CD14-positive monocyte (primary cell): ENCODE measurements around the gene ZFPM1. TPM values are rescaled to one million over a fixed set of nuclear protein-coding genes. Genes with fewer than 3 reads are reported as not detected.

Experiments
- DNase-seq, 3 donors: peaks; one replicate each; pipeline ENCODE4 v3.0.0-alpha.2; 2011 to 2022
- H2AFZ ChIP-seq: 2 replicates; pipeline ENCODE4 v1.6.0; 2012; ENCODE audit warnings: mild to moderate bottlenecking, low read depth, low read length, inconsistent platforms; ENCODE audit not compliant: insufficient read depth, poor library complexity, severe bottlenecking
- H3K27ac ChIP-seq, 2 donors: 1 replicate in 1 of 2; 2 replicates in 1 of 2; pipeline ENCODE4 v1.5.1; 2012 to 2013; ENCODE audit warnings: low read length in 2 of 2, control low read depth in 1 of 2, inconsistent platforms in 1 of 2, low read depth in 1 of 2, mild to moderate bottlenecking in 1 of 2
- H3K27me3 ChIP-seq, 2 donors: one replicate each; pipeline versions ENCODE4 v1.6.0 to v1.6.1; 2011 to 2013; ENCODE audit warnings: low read length in 2 of 2; ENCODE audit not compliant: control insufficient read depth in 2 of 2, insufficient read depth in 2 of 2
- H3K36me3 ChIP-seq, 2 donors: replicated peaks in 1 of 2; 1 replicate in 1 of 2; 2 replicates in 1 of 2; pipeline versions ENCODE4 v1.5.1 to v1.6.1; 2012 to 2013; ENCODE audit warnings: low read length in 2 of 2, control low read depth in 1 of 2, inconsistent platforms in 1 of 2, mild to moderate bottlenecking in 1 of 2; ENCODE audit not compliant: insufficient read depth in 2 of 2, control insufficient read depth in 1 of 2
- H3K4me1 ChIP-seq, 2 donors: 1 replicate in 1 of 2; 2 replicates in 1 of 2; pipeline versions ENCODE4 v1.5.1 to v1.6.1; 2012 to 2013; ENCODE audit warnings: low read length in 2 of 2, control low read depth in 1 of 2, inconsistent platforms in 1 of 2, mild to moderate bottlenecking in 1 of 2, moderate library complexity in 1 of 2; ENCODE audit not compliant: insufficient read depth in 2 of 2, control insufficient read depth in 1 of 2
- H3K4me2 ChIP-seq: replicated peaks from 2 replicates; pipeline ENCODE3; 2012; ENCODE audit warnings: low read length, moderate library complexity, mild to moderate bottlenecking; ENCODE audit not compliant: poor library complexity, severe bottlenecking; ENCODE audit errors: extremely low read depth
- H3K4me3 ChIP-seq, 3 experiments: fragments of 200-600 bp in 1 of 3; sonication (generic) in 1 of 3; replicated peaks in 1 of 3; 1 replicate in 2 of 3; 2 replicates in 1 of 3; pipeline ENCODE4 v1.5.1; 2011 to 2013; ENCODE audit warnings: low read length in 3 of 3, mild to moderate bottlenecking in 3 of 3, control low read depth in 2 of 3, low read depth in 2 of 3, inconsistent platforms in 1 of 3, moderate library complexity in 1 of 3
- H3K79me2 ChIP-seq: 2 replicates; pipeline ENCODE4 v1.6.0; 2012; ENCODE audit warnings: mild to moderate bottlenecking, control low read depth, inconsistent platforms, low read length, moderate library complexity; ENCODE audit not compliant: insufficient read depth
- H3K9ac ChIP-seq: 2 replicates; pipeline ENCODE4 v1.6.0; 2017; ENCODE audit warnings: low read length, mild to moderate bottlenecking; ENCODE audit not compliant: insufficient read depth, poor library complexity, severe bottlenecking
- H3K9me3 ChIP-seq, 2 donors: replicated peaks in 1 of 2; 1 replicate in 1 of 2; 2 replicates in 1 of 2; pipeline versions ENCODE4 v1.5.1 to v1.6.1; 2012 to 2013; ENCODE audit warnings: low read length in 2 of 2, control low read depth in 1 of 2; ENCODE audit not compliant: control insufficient read depth in 1 of 2, insufficient read depth in 1 of 2
- H4K20me1 ChIP-seq: 2 replicates; pipeline ENCODE4 v1.6.0; 2012; ENCODE audit warnings: mild to moderate bottlenecking, low read length, control low read depth, moderate library complexity; ENCODE audit not compliant: insufficient read depth
- H3K27ac Mint-ChIP-seq, 7 donors: one replicate each; pipeline ENCODE4 v1.8.0; 2020; ENCODE audit warnings: mild to moderate bottlenecking in 7 of 7, mixed read lengths in 7 of 7, moderate library complexity in 6 of 7, inconsistent platforms in 2 of 7
- H3K27me3 Mint-ChIP-seq, 3 donors: one replicate each; pipeline ENCODE4 v1.8.0; 2021 to 2022; ENCODE audit warnings: low read depth in 3 of 3, mild to moderate bottlenecking in 3 of 3, mixed read lengths in 3 of 3, moderate library complexity in 3 of 3, inconsistent platforms in 1 of 3
- H3K36me3 Mint-ChIP-seq, 2 donors: one replicate each; pipeline ENCODE4 v1.8.0; 2020; ENCODE audit warnings: mixed read lengths in 2 of 2, inconsistent platforms in 1 of 2, mild to moderate bottlenecking in 1 of 2
- H3K4me1 Mint-ChIP-seq: one replicate; pipeline ENCODE4 v1.8.0; 2020; ENCODE audit warnings: mild to moderate bottlenecking, mixed read lengths
- H3K4me3 Mint-ChIP-seq, 2 donors: one replicate each; pipeline ENCODE4 v1.8.0; 2020; ENCODE audit warnings: mild to moderate bottlenecking in 2 of 2, mixed read lengths in 2 of 2, moderate library complexity in 1 of 2
- H3K9me3 Mint-ChIP-seq, 7 donors: one replicate each; pipeline ENCODE4 v1.8.0; 2020 to 2022; ENCODE audit warnings: mixed read lengths in 7 of 7, mild to moderate bottlenecking in 6 of 7, moderate library complexity in 6 of 7, inconsistent platforms in 2 of 7
- WGBS: methylation state at CpG from one replicate; pipeline ENCODE4 v1.1.5; 2013; ENCODE audit warnings: missing lambda C conversion rate; ENCODE audit not compliant: insufficient coverage; 5-methylcytosine and 5-hydroxymethylcytosine counted together
- intact Hi-C, 2 donors: fragments of 100-400 bp; cut with micrococcal nuclease; formaldehyde crosslinking; loops; one replicate each; pipeline versions ENCODE4 v1.15.0 to v1.15.1; 2023
- polyA plus RNA-seq, 3 donors: library from polyadenylated mRNA; depleted of rRNA in 1 of 3; unstranded in 2 of 3; stranded (reverse) in 1 of 3; fragments of 300-500 nt in 2 of 3; fragments of >200 nt in 1 of 3; fragmentation: Illumina TruSeq in 2 of 3; gene quantifications; 1 replicate in 2 of 3; 2 replicates in 1 of 3; pipeline ENCODE4 v1.2.3, GENCODE V29; 2012 to 2021
- TF ChIP-seq, protein P1 (sequence below): fragments of 200-600 bp; IDR thresholded peaks from one replicate; pipeline ENCODE4 v1.8.0; 2022; ENCODE audit warnings: antibody characterized with exemption, mild to moderate bottlenecking

The ZFPM1 gene
- polyA plus RNA-seq, 3 donors, result 0.04 to 0.19 (median 0.12) TPM

DNA sequence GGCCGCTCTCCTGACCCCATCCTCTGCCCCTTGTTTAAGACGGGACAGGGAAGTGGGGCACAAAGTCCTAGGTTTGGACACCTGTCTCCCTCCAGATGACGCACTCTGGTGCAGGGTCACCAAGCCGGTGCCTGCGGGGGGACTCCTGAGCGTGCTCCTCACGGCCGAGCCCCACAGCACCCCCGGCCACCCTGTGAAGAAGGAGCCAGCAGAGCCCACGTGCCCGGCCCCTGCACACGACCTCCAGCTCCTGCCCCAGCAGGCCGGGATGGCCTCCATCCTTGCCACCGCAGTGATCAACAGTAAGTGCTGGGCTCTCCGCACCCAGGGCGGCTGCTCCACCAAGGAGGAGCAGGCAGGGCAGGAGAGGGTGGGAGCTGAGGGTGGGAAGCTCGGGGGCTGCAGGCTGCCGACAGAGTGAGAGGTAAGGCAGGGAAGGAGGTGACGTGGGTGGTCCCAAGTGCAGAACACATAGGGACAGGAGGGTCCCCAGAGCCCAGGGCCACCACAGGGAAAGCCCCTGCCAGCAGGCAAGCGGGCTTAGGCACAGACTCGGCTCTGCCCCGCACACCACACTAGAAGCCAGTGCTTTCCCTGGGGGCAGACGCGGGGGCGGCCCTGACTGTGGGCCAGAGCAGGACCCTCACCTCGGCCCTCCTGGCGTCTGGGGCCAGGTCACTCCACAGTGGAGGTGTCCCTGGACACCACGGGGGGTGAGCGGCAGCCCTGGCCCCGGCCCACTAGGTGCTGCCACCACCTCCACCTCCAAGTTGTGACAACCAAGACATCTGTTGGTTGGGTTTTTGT, 75.1 kb downstream of the ZFPM1 start:
- H2AFZ ChIP-seq, result no peak overlapping the region
- H3K9me3 Mint-ChIP-seq, result peaks cover 0 to 2% (median 0%) of the 10 kb centered on the region in 7 donors
- no peak overlapping the region for H3K4me2 ChIP-seq
- no peaks in the 10 kb centered on the region for H3K79me2 ChIP-seq
- no peaks in the 10 kb centered on the region for H4K20me1 ChIP-seq
- H3K9me3 ChIP-seq, result no peaks in the 10 kb centered on the region
- no peak overlapping the region for H3K4me3 ChIP-seq
- no peaks in the 10 kb centered on the region for H3K4me1 ChIP-seq
- DNase-seq, result no peak
- WGBS, result 92% methylated on average over 26 of the region's 30 CpGs
- no peaks in the 10 kb centered on the region for H3K36me3 Mint-ChIP-seq
- H3K36me3 ChIP-seq, result no peaks in the 10 kb centered on the region
- peaks cover 0 to 24% of the 10 kb centered on the region in 2 donors for H3K27me3 ChIP-seq
- H3K4me1 Mint-ChIP-seq, result no peaks in the 10 kb centered on the region
- no peak overlapping the region for H3K9ac ChIP-seq
- intact Hi-C loops, result loop anchor here (1.0 to 5.0 kb wide), 2 partner anchors 85 to 86 kb away; no protein-coding TSS in a partner anchor
- peaks cover 15 to 36% (median 19%) of the 10 kb centered on the region in 3 donors for H3K27me3 Mint-ChIP-seq
- no peak overlapping the region for H3K27ac ChIP-seq
- H3K27ac Mint-ChIP-seq, result no peak overlapping the region
- TF ChIP-seq, protein P1, sequence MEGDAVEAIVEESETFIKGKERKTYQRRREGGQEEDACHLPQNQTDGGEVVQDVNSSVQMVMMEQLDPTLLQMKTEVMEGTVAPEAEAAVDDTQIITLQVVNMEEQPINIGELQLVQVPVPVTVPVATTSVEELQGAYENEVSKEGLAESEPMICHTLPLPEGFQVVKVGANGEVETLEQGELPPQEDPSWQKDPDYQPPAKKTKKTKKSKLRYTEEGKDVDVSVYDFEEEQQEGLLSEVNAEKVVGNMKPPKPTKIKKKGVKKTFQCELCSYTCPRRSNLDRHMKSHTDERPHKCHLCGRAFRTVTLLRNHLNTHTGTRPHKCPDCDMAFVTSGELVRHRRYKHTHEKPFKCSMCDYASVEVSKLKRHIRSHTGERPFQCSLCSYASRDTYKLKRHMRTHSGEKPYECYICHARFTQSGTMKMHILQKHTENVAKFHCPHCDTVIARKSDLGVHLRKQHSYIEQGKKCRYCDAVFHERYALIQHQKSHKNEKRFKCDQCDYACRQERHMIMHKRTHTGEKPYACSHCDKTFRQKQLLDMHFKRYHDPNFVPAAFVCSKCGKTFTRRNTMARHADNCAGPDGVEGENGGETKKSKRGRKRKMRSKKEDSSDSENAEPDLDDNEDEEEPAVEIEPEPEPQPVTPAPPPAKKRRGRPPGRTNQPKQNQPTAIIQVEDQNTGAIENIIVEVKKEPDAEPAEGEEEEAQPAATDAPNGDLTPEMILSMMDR, result no peak
- no peak overlapping the region for H3K4me3 Mint-ChIP-seq

DNA sequence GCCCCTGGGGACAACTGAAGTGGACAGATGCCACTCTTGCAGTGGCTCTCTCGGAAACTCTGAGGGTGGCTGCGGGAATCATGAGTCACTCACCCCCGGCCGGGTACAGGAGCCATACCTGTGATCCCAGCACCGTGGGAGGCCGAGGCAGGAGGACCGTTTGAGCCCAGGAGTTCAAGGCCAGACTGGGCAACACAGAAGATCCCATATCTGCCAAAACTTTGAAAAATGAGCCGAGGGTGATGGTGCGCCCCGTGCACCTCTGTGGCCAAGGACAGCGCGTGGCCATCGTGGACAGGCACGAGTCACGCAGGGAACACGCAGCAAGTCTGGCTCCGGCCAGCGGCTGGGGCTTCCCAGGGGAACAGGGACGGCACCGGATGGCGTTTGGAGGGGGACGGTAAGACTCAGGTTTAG, 75.8 kb downstream of the ZFPM1 start:
- Mint-ChIP-seq H3K36me3 (no peaks in the 10 kb centered on the region), H3K27me3 (peaks cover 10 to 28% (median 16%) of the 10 kb centered on the region in 3 donors), H3K4me3 (no peak overlapping the region), H3K9me3 (peaks cover 0 to 2% (median 0%) of the 10 kb centered on the region in 7 donors), H3K27ac (no peak overlapping the region), H3K4me1 (no peaks in the 10 kb centered on the region)
- Histone ChIP-seq H3K27me3 (peaks cover 0 to 17% of the 10 kb centered on the region in 2 donors), H3K9me3 (no peaks in the 10 kb centered on the region), H3K4me1 (no peaks in the 10 kb centered on the region), H3K36me3 (no peaks in the 10 kb centered on the region), H3K9ac (no peak overlapping the region), H3K4me3 (no peak overlapping the region), H2AFZ (no peak overlapping the region), H4K20me1 (no peaks in the 10 kb centered on the region), H3K27ac (no peak overlapping the region), H3K4me2 (no peak overlapping the region), H3K79me2 (no peaks in the 10 kb centered on the region)
- intact Hi-C loops, result loop anchor here in 1 of 2 donors (5.0 kb wide), 1 partner anchor 87 kb away; no protein-coding TSS in a partner anchor
- no peak for DNase-seq
- TF ChIP-seq, protein P1, result no peak
- WGBS, result 94% methylated on average over 18 of the region's 22 CpGs
